ENCODE results near the gene YIPF4. TPM values are rescaled to one million over a fixed set of nuclear protein-coding genes. Genes with fewer than 3 reads are reported as not detected.
"Not testable (repeated sequence)": the region's sequence is repeated elsewhere in the genome, so short reads cannot be mapped to it uniquely, and the experiment has no call there.

Gene YIPF4
- total and polyA plus RNA-seq, 3 experiments from 2014 or later: 22.9 to 47.0 (median 43.1) TPM

DNA sequence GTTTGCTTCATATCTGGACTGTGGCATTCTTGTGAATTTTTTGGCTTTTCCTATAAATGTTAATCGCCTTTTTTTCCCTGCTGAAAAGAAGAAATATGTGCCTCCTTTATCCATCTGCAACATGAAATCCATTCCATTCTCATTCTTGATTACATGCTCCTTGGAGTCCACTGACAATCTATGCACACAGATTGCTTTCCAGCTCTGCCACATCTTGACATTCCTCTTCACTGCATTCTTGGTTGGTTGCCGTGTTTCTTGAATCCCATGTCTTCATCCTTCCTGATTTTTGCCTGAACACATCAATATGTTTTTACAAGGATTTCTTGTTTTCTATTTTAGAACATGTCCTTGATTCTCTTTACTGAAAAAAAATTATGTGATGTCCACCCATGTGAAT is 52.4 kb downstream of the YIPF4 start:
- H3K9me3 Mint-ChIP-seq: no peaks in the 10 kb centered on the region
- no peaks in the 10 kb centered on the region for H3K36me3 ChIP-seq (ENCODE audit: insufficient read depth, low read length)
- ChIA-PET POLR2A (no interaction called here), CTCF (no interaction called here)
- DNase-seq: no peak
- H3K27ac Mint-ChIP-seq: peak overlapping the region in 1 of 8 donors; percentile 38
- H3K27me3 Mint-ChIP-seq: no peaks in the 10 kb centered on the region
- no peaks in the 10 kb centered on the region for H3K27me3 ChIP-seq (ENCODE audit: insufficient read depth, low read length, poor library complexity, severe bottlenecking)
- no peak overlapping the region for H3K4me3 ChIP-seq (ENCODE audit: low read length)
- H3K4me1 Mint-ChIP-seq: no peaks in the 10 kb centered on the region
- no peaks in the 10 kb centered on the region for H3K4me1 ChIP-seq (ENCODE audit: insufficient read depth, low read length)
- no peaks in the 10 kb centered on the region for H3K9me3 ChIP-seq (ENCODE audit: low read length)
- peaks cover 0 to 11% (median 7%) of the 10 kb centered on the region in 3 donors for H3K36me3 Mint-ChIP-seq
- H3K4me3 Mint-ChIP-seq: no peak overlapping the region
- H3K27ac ChIP-seq (ENCODE audit: low read depth, low read length): no peak overlapping the region

DNA sequence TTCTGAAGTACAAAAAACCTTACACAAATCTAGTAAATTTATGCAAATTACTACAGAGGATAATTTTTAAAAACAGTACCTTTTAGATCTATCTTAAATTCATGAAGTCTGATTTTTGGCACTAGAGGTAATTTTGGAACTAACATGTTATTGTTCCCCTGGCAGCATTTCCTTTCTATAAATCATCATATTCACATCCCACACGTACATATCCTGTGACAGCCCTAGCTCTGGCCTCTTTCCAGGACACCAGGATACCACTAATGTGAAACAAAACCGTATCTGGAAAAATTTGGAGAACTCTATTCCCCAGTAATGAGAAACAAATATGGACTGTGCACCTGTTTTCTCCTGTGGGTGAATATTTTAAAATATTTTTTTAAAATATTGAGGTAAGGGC is 65.1 kb downstream of the YIPF4 start:
- no peak overlapping the region for H3K4me3 ChIP-seq (ENCODE audit: low read length)
- ChIA-PET CTCF (interaction anchor here (1.5 kb wide), 1 partner anchor 10 kb away, joined by 3 read pairs; no protein-coding TSS in a partner anchor), POLR2A (no interaction called here)

DNA sequence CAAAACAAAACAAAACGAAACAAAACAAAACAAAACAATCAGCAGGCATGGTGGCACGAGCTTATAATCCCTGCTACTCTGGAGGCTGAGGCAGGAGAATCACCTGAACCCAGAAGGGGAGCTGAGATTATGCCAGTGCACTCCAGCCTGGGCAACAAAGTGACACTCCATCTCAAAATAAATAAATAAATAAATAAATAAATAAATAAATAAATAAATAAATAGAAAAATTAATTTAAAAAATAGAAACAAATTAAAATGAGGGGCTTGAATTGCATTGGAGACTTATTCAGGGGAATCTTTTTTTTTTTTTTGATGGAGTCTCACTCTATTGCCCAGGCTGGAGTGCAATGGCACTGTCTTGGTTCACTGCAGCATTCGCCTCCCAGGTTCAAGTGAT is 73.1 kb downstream of the YIPF4 start:
- H3K4me1 ChIP-seq (ENCODE audit: insufficient read depth, low read length); H3K27ac ChIP-seq (ENCODE audit: low read depth, low read length); H3K9me3 Mint-ChIP-seq; H3K4me3 Mint-ChIP-seq; H3K27me3 ChIP-seq (ENCODE audit: insufficient read depth, low read length, poor library complexity, severe bottlenecking); POLR2A ChIA-PET; H3K9me3 ChIP-seq (ENCODE audit: low read length); H3K4me1 Mint-ChIP-seq; DNase-seq; H3K27me3 Mint-ChIP-seq; H3K36me3 ChIP-seq (ENCODE audit: insufficient read depth, low read length); CTCF ChIA-PET; H3K27ac Mint-ChIP-seq; H3K4me3 ChIP-seq (ENCODE audit: low read length); H3K36me3 Mint-ChIP-seq: not testable (repeated sequence)

More for the DNA sequence above, 65.1 kb downstream of the YIPF4 start:
- no peaks in the 10 kb centered on the region for H3K27me3 Mint-ChIP-seq
- no peaks in the 10 kb centered on the region for H3K4me1 Mint-ChIP-seq
- no peaks in the 10 kb centered on the region for H3K27me3 ChIP-seq (ENCODE audit: insufficient read depth, low read length, poor library complexity, severe bottlenecking)
- DNase-seq: no peak
- H3K9me3 Mint-ChIP-seq: no peaks in the 10 kb centered on the region
- no peak overlapping the region for H3K4me3 Mint-ChIP-seq
- no peaks in the 10 kb centered on the region for H3K36me3 ChIP-seq (ENCODE audit: insufficient read depth, low read length)
- no peak overlapping the region for H3K27ac Mint-ChIP-seq
- H3K27ac ChIP-seq (ENCODE audit: low read depth, low read length): no peak overlapping the region
- H3K4me1 ChIP-seq (ENCODE audit: insufficient read depth, low read length): no peaks in the 10 kb centered on the region
- no peaks in the 10 kb centered on the region for H3K9me3 ChIP-seq (ENCODE audit: low read length)
- H3K36me3 Mint-ChIP-seq: peaks cover 0 to 4% (median 1%) of the 10 kb centered on the region in 3 donors

DNA sequence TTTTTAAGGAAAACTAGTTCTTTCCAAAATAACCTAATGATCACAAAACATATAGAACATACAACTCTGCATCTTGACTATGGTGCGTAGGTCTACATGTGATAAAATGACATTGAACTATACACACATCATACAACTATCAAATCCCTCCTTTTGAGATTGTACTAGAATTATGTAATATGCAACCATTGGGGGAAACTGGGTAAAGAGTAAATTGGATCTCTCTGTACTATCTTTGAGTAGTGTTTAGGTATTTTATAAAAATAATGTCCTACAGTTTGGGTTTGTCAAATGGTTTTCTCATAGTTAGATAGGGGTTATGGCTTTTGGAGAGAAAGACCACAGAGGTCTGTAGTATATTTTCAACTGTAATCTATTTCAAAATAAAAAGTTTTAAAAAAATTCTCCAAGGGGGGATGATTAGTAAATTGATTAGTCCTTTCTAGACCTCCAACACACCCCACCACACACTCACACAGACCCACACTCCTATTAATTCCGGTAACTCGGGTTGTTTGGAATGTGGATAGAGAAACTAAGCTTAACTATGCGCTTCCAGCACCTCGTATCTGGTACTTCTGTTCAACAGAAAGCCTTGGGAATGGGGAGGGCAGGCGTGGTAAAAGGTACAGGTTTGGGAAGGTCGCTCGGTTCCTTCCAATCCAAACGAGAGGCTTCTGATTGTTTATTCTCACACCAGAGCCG is 78.4 kb downstream of the YIPF4 start:
- DNase-seq: no peak
- H3K4me3 Mint-ChIP-seq: peak overlapping the region; percentile 83 to 98 (median 88)
- peaks cover 0 to 17% (median 0%) of the 10 kb centered on the region in 3 donors for H3K36me3 Mint-ChIP-seq
- H3K27ac Mint-ChIP-seq: peak overlapping the region; percentile 85 to 96 (median 90)
- Histone ChIP-seq H3K4me1 (ENCODE audit: insufficient read depth, low read length) (peaks cover 27% of the 10 kb centered on the region), H3K36me3 (ENCODE audit: insufficient read depth, low read length) (no peaks in the 10 kb centered on the region), H3K9me3 (ENCODE audit: low read length) (no peaks in the 10 kb centered on the region), H3K27me3 (ENCODE audit: insufficient read depth, low read length, poor library complexity, severe bottlenecking) (no peaks in the 10 kb centered on the region), H3K4me3 (ENCODE audit: low read length) (peak overlapping the region; percentile 94), H3K27ac (ENCODE audit: low read depth, low read length) (peak overlapping the region; percentile 93)
- POLR2A ChIA-PET: no interaction called here
- CTCF ChIA-PET: no interaction called here
- H3K4me1 Mint-ChIP-seq: peaks cover 32 to 36% (median 33%) of the 10 kb centered on the region in 3 donors
- H3K9me3 Mint-ChIP-seq: no peaks in the 10 kb centered on the region
- no peaks in the 10 kb centered on the region for H3K27me3 Mint-ChIP-seq

DNA sequence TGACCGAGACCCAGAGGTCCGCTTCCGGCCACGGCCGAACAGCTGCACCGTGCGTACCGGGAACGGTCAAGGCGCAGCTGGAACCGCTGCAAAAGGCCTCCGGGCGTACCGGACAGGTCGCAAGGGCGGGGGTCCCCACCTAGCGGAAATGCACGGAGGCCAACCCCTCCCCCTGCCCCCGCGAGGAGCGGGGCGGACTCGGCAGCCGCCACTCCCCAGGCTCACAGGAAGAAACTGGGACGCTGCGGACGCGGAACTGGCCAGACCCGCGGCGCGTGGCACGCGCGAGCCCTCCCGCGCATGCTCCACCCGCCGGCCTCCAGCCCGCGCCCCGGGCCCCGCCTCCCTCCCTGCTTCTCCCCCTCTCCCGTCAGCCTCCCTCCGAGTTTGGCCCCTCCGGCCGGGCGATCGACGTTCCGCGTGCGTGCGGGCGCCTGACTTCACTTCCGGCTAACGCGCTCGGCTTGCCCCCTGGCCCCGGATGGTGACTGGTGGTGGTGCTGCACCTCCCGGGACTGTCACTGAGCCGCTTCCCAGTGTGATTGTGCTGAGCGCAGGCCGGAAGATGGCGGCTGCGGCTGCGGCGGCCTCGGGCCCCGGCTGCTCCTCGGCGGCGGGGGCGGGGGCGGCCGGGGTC is 79.1 kb downstream of the YIPF4 start, which contains the start of gene BIRC6:
BIRC6 (plus strand) TSS at position 343 of the 637 bp plus-strand sequence; CDS start at position 482, 139 bp downstream.
- Mint-ChIP-seq H3K4me1 (peaks cover 38 to 43% (median 39%) of the 10 kb centered on the region in 3 donors), H3K4me3 (peak within 1 kb of the TSS; percentile 83 to 98 (median 90)), H3K36me3 (peaks cover 0 to 23% (median 3%) of the 10 kb centered on the region in 3 donors), H3K9me3 (no peaks in the 10 kb centered on the region), H3K27me3 (no peaks in the 10 kb centered on the region), H3K27ac (peak within 1 kb of the TSS; percentile 85 to 99 (median 94))
- Histone ChIP-seq H3K4me3 (ENCODE audit: low read length) (peak within 1 kb of the TSS; percentile 94), H3K9me3 (ENCODE audit: low read length) (no peaks in the 10 kb centered on the region), H3K36me3 (ENCODE audit: insufficient read depth, low read length) (no peaks in the 10 kb centered on the region), H3K27ac (ENCODE audit: low read depth, low read length) (peak within 1 kb of the TSS; percentile 93), H3K4me1 (ENCODE audit: insufficient read depth, low read length) (peaks cover 34% of the 10 kb centered on the region), H3K27me3 (ENCODE audit: insufficient read depth, low read length, poor library complexity, severe bottlenecking) (no peaks in the 10 kb centered on the region)
- peak; percentile 84 to 93 (median 88) for DNase-seq
- ChIA-PET CTCF (no interaction called here), POLR2A (no interaction called here)

DNA sequence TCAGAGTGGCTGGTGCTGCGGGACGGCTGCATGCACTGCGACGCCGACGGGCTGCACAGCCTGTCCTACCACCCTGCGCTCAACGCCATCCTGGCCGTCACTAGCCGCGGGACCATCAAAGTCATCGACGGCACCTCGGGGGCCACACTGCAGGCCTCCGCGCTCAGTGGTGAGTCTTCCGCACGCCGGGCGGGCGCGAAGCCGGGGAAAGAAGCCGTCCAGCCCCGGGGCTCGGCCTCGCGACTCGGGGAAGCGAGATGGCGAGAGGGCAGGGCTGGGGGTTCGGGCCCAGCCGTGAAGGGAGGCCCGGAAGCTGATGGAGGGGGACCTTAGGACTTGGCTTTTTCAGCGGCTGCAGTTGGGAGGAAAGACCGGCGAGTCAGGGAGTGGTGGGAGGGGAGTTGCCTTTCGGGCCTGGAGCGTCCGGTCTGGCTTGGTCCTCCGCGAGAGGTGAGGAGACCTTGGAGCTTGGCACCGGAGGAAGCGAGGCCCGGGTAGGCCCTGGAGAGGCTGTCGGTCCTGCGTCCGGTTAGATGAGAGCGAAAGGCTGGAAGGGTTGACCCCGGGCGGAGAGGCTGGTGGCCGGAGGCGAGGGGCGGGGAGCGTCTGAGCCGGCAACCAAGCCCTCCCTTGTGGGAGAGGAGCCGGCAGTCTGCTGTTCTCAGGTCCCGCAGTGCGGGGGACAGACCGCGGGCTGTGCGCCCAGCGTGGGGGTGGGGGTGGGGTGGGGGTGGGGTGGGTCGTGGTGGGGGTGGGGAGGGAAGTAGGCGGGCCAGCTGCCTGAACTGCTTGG is 79.8 kb downstream of the YIPF4 start:
- peak in 2 of 5 donors; percentile 17 to 59 for DNase-seq
- ChIA-PET POLR2A (no interaction called here), CTCF (no interaction called here)
- H3K4me3 ChIP-seq (ENCODE audit: low read length): peak overlapping the region; percentile 94
- H3K4me1 Mint-ChIP-seq: peaks cover 43 to 47% (median 47%) of the 10 kb centered on the region in 3 donors
- H3K27me3 Mint-ChIP-seq: no peaks in the 10 kb centered on the region
- H3K27ac Mint-ChIP-seq: peak overlapping the region; percentile 81 to 97 (median 95)
- no peaks in the 10 kb centered on the region for H3K36me3 ChIP-seq (ENCODE audit: insufficient read depth, low read length)
- no peaks in the 10 kb centered on the region for H3K9me3 Mint-ChIP-seq
- H3K4me1 ChIP-seq (ENCODE audit: insufficient read depth, low read length): peaks cover 36% of the 10 kb centered on the region
- H3K4me3 Mint-ChIP-seq: peak overlapping the region; percentile 83 to 98 (median 90)
- H3K27me3 ChIP-seq (ENCODE audit: insufficient read depth, low read length, poor library complexity, severe bottlenecking): no peaks in the 10 kb centered on the region
- H3K9me3 ChIP-seq (ENCODE audit: low read length): no peaks in the 10 kb centered on the region
- H3K36me3 Mint-ChIP-seq: peaks cover 0 to 26% (median 4%) of the 10 kb centered on the region in 3 donors
- H3K27ac ChIP-seq (ENCODE audit: low read depth, low read length): peak overlapping the region; percentile 93

DNA sequence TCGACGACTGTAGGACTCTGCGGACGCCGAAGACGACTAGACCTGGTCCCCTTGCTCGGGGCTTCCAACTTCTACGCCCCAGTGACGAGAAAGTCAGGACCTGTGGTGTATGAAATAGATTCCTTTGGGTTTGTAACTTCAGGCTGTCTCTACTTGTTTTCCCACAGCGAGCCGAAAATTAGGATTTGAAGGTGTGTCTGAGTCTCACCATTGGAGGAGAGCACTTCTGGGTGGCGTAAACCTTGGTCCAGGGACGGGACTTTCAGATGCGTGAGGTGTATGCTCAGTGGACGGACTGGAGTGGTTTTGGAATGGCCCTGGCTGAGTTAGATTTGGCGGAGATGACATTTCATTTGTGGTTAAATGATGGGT is 80.4 kb downstream of the YIPF4 start:
- Mint-ChIP-seq H3K4me3 (peak overlapping the region; percentile 83 to 98 (median 90)), H3K36me3 (peaks cover 0 to 28% (median 4%) of the 10 kb centered on the region in 3 donors), H3K4me1 (peaks cover 47 to 53% (median 52%) of the 10 kb centered on the region in 3 donors), H3K27me3 (no peaks in the 10 kb centered on the region), H3K27ac (peak overlapping the region; percentile 81 to 97 (median 90)), H3K9me3 (no peaks in the 10 kb centered on the region)
- Histone ChIP-seq H3K36me3 (ENCODE audit: insufficient read depth, low read length) (no peaks in the 10 kb centered on the region), H3K4me1 (ENCODE audit: insufficient read depth, low read length) (peaks cover 36% of the 10 kb centered on the region), H3K4me3 (ENCODE audit: low read length) (peak overlapping the region; percentile 72), H3K27me3 (ENCODE audit: insufficient read depth, low read length, poor library complexity, severe bottlenecking) (no peaks in the 10 kb centered on the region), H3K9me3 (ENCODE audit: low read length) (no peaks in the 10 kb centered on the region), H3K27ac (ENCODE audit: low read depth, low read length) (peak overlapping the region; percentile 46)
- DNase-seq: peak in 2 of 5 donors; percentile 2 to 17
- POLR2A ChIA-PET: no interaction called here
- CTCF ChIA-PET: no interaction called here
